HEK293 (cell line): ENCODE measurements around the gene TBC1D8.

Experiments used
- CTCF ChIA-PET: fragments of 350-600 bp; formaldehyde crosslinking; extraction: SDS; loops from one replicate; lab custom pipeline; 2021; ENCODE audit warnings: antibody characterized with exemption; lab: Yijun Ruan, JAX
- POLR2A ChIA-PET: fragments of 300-600 bp; formaldehyde crosslinking; extraction: SDS; loops from one replicate; lab custom pipeline; 2020; ENCODE audit warnings: antibody characterized with exemption, inconsistent platforms; lab: Yijun Ruan, JAX
- H3K27ac ChIP-seq: fragments of 200-500 bp; sonication (Bioruptor generic); 2 replicates; pipeline ENCODE4 v1.5.1; 2014; ENCODE audit warnings: low read depth, low read length, control low read depth, inconsistent platforms; ENCODE audit errors: extremely low read depth
- H3K36me3 ChIP-seq, 2 experiments: fragments of 200-500 bp in 1 of 2; sonication (Bioruptor generic) in 1 of 2; 1 replicate in 1 of 2; 2 replicates in 1 of 2; pipeline ENCODE4 v1.5.1; 2014 to 2017; ENCODE audit warnings: inconsistent platforms in 2 of 2, low read length in 2 of 2; ENCODE audit not compliant: control insufficient read depth in 2 of 2, insufficient read depth in 1 of 2
- H3K4me1 ChIP-seq: fragments of 200-500 bp; sonication (Bioruptor generic); 2 replicates; pipeline ENCODE4 v1.5.1; 2014; ENCODE audit warnings: mild to moderate bottlenecking, low read length, inconsistent platforms; ENCODE audit not compliant: control insufficient read depth, insufficient read depth
- H3K4me3 ChIP-seq: 2 replicates; pipeline ENCODE4 v1.5.1; 2011; ENCODE audit warnings: low read depth, mild to moderate bottlenecking, control low read depth, low read length, moderate library complexity
- H3K9me3 ChIP-seq: fragments of 200-500 bp; sonication (Bioruptor generic); 2 replicates; pipeline ENCODE4 v1.5.1; 2014; ENCODE audit warnings: low read depth, low read length, inconsistent platforms; ENCODE audit not compliant: control insufficient read depth, insufficient read depth
- AEBP2 ChIP-seq: fragments of 450-650 bp; formaldehyde crosslinking; IDR thresholded peaks from 2 replicates; pipeline ENCODE4 v1.5.1; 2016; ENCODE audit warnings: missing biosample characterization, missing genetic modification characterization, borderline replicate concordance
- ELK4 ChIP-seq: IDR thresholded peaks from 2 replicates; pipeline ENCODE4 v1.6.1; 2011; ENCODE audit warnings: mild to moderate bottlenecking, low read depth, low read length, borderline replicate concordance
- PRDM4 ChIP-seq: fragments of 450-650 bp; formaldehyde crosslinking; IDR thresholded peaks from 2 replicates; pipeline ENCODE4 v1.5.1; 2017; ENCODE audit warnings: missing biosample characterization, missing genetic modification characterization
- SALL2 ChIP-seq: fragments of 450-650 bp; formaldehyde crosslinking; IDR thresholded peaks from 2 replicates; pipeline ENCODE4 v1.5.0; 2017; ENCODE audit warnings: missing biosample characterization, mild to moderate bottlenecking, missing genetic modification characterization, borderline replicate concordance
- ZEB2 ChIP-seq: fragments of 450-650 bp; formaldehyde crosslinking; IDR thresholded peaks from 2 replicates; pipeline ENCODE4 v1.5.1; 2016; ENCODE audit warnings: missing biosample characterization, missing genetic modification characterization
- ZNF121 ChIP-seq: fragments of 450-650 bp; formaldehyde crosslinking; IDR thresholded peaks from 2 replicates; pipeline ENCODE4 v1.5.1; 2016; ENCODE audit warnings: missing biosample characterization, missing genetic modification characterization
- ZNF16 ChIP-seq: fragments of 450-650 bp; formaldehyde crosslinking; IDR thresholded peaks from 2 replicates; pipeline ENCODE4 v1.5.1; 2016; ENCODE audit warnings: low read depth, missing biosample characterization, missing genetic modification characterization
- ZNF302 ChIP-seq: fragments of 450-650 bp; formaldehyde crosslinking; IDR thresholded peaks from 2 replicates; pipeline ENCODE4 v1.5.1; 2016; ENCODE audit warnings: missing biosample characterization, missing genetic modification characterization, low read depth
- ZNF423 ChIP-seq: fragments of 450-650 bp; formaldehyde crosslinking; IDR thresholded peaks from 2 replicates; pipeline ENCODE4 v1.5.1; 2016; ENCODE audit warnings: missing biosample characterization, missing genetic modification characterization
- ZNF449 ChIP-seq: fragments of 450-650 bp; formaldehyde crosslinking; IDR thresholded peaks from 2 replicates; pipeline ENCODE4 v1.5.1; 2017; ENCODE audit warnings: missing biosample characterization, mild to moderate bottlenecking, missing genetic modification characterization, moderate library complexity
- ZNF645 ChIP-seq: fragments of 450-650 bp; formaldehyde crosslinking; IDR thresholded peaks from 2 replicates; pipeline ENCODE4; 2016; ENCODE audit warnings: missing biosample characterization, missing genetic modification characterization
- ZNF654 ChIP-seq: fragments of 450-650 bp; formaldehyde crosslinking; IDR thresholded peaks from 2 replicates; pipeline ENCODE4 v1.5.1; 2016; ENCODE audit warnings: low read depth, missing biosample characterization, missing genetic modification characterization
- ZNF660 ChIP-seq: fragments of 450-650 bp; IDR thresholded peaks from 2 replicates; pipeline ENCODE4 v1.5.1; 2018; ENCODE audit warnings: missing biosample characterization, mild to moderate bottlenecking, missing genetic modification characterization

Gene TBC1D8

GRCh38 chr2:101036562-101036961 lies 114.6 kb downstream of the TBC1D8 start:
- ChIA-PET CTCF (interaction anchor here (0.6 to 3.9 kb wide), 22 partner anchors 9 to 311 kb away, joined by 3 to 48 read pairs (median 4); partner anchors contain the start of gene TBC1D8), POLR2A (interaction anchor here (0.7 kb wide), 1 partner anchor 114 kb away, joined by 4 read pairs; no protein-coding TSS in a partner anchor)
- H3K36me3 ChIP-seq: peaks cover 0 to 54% of the 10 kb centered on the region in 2 experiments; a peak in 2 of 3 replicates
- no peaks in the 10 kb centered on the region for H3K9me3 ChIP-seq
- H3K4me1 ChIP-seq: no peaks in the 10 kb centered on the region
- TF ChIP-seq ZNF449 (tag by site-specific recombination): no peak
- TF ChIP-seq AEBP2 (tag by site-specific recombination): no peak
- TF ChIP-seq ZNF645 (tag by site-specific recombination): no peak
- TF ChIP-seq ZNF654 (tag by site-specific recombination): peak; percentile 43
- no peak for TF ChIP-seq ELK4
- TF ChIP-seq ZNF121: no peak
- no peak overlapping the region for H3K4me3 ChIP-seq
- no peak overlapping the region for H3K27ac ChIP-seq

GRCh38 chr2:101032084-101032776 lies 119.0 kb downstream of the TBC1D8 start:
- Histone ChIP-seq H3K4me1 (no peaks in the 10 kb centered on the region), H3K27ac (no peak overlapping the region), H3K9me3 (no peaks in the 10 kb centered on the region), H3K36me3 (peaks cover 0 to 56% of the 10 kb centered on the region in 2 experiments; a peak in 1 of 3 replicates), H3K4me3 (no peak overlapping the region)
- POLR2A ChIA-PET: interaction anchor here (0.6 to 0.8 kb wide), 5 partner anchors 8 to 276 kb away, joined by 3 to 5 read pairs (median 3); partner anchors contain the start of gene RNF149
- CTCF ChIA-PET: interaction anchor here (0.6 to 1.5 kb wide), 4 partner anchors 19 to 186 kb away, joined by 3 read pairs; no protein-coding TSS in a partner anchor
- TF ChIP-seq ZNF449 (tag by site-specific recombination): no peak
- TF ChIP-seq ZEB2 (tag by site-specific recombination): no peak
- TF ChIP-seq PRDM4: no peak
- TF ChIP-seq ZNF423: no peak
- no peak for TF ChIP-seq SALL2
- TF ChIP-seq ZNF660 (tag by site-specific recombination): no peak
- TF ChIP-seq ZNF302 (tag by site-specific recombination): no peak
- no peak for TF ChIP-seq ZNF16 (tag by site-specific recombination)
